Left cardiac atrium (tissue), 4 donors: ENCODE data around the gene DDX10. TPM values are rescaled to one million over a fixed set of nuclear protein-coding genes. Genes with fewer than 3 reads are reported as not detected.
A peak's percentile ranks its signal among the peaks of the same experiment; 100 is the strongest.

Source experiments
- ATAC-seq, 2 donors: fragments of 200-7000 bp; cut with Tn5 transposase; one replicate each; pipeline ENCODE4 v1.9.1; 2020; ENCODE audit warnings: mild to moderate bottlenecking in 2 of 2, moderate library complexity in 2 of 2
- DNase-seq: peaks from one replicate; pipeline ENCODE4 v3.0.0-alpha.2; 2020
- intact Hi-C, 2 donors: fragments of 100-400 bp; cut with DNase I; formaldehyde crosslinking; loops; one replicate each; pipeline versions ENCODE4 v1.14.1 to v1.15.1; 2022 to 2023
- total RNA-seq, 2 donors: library from RNA; stranded (reverse); fragmentation: NEBNext Ultra II Directional; extraction: Animal tissue kit (Norgen Biotek cat#: 25700); gene quantifications; one replicate each; pipeline ENCODE4 v1.2.1, GENCODE V29; 2021
- donor health status: DM: no; HTN: yes; CAD: no.
- donor health status: DM: no; HTN: yes; CAD: no; lungs with severe emphysema.
- donor health status: DM: yes; HTN: yes; CAD: no.
- donor health status: Dilated cardiomyopathy.

Gene DDX10
- total RNA-seq, 2 donors from 2014 or later, result 13.5 to 19.8 TPM

GRCh38 chr11:108852701-108853100 is 187.8 kb downstream of the DDX10 start:
- DNase-seq (no peak), ATAC-seq (no peak)
- intact Hi-C loops, result no loop called here

- intact Hi-C loops, result no loop called here
- ATAC-seq, result no peak
Observed at GRCh38 chr11:108853151-108853550, 188.3 kb downstream of the DDX10 start.

DNA sequence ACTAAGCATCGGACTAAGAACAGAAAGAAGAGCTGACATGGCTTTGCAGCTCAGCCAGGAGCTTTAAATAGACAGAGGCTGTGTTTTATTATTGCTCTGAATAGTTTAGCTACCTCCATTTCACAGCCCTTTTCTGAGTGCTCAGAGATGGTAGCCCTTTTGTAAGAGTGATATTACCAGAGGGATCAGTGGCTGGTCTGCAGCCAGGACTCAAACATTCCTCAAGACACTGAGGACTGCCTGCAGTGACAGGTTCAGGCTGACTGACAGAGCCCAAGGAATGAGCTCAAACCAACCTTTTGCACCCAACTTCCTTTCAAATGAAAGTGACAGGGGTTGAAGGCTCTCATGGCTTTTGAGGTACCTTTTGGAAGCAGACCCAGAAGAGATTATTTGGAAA is 189.0 kb downstream of the DDX10 start:
- DNase-seq, result no peak
- intact Hi-C loops, result no loop called here
- peak; percentile 54 to 55 for ATAC-seq

More at GRCh38 chr11:108853151-108853550, 188.3 kb downstream of the DDX10 start:
- no peak for DNase-seq

DNA sequence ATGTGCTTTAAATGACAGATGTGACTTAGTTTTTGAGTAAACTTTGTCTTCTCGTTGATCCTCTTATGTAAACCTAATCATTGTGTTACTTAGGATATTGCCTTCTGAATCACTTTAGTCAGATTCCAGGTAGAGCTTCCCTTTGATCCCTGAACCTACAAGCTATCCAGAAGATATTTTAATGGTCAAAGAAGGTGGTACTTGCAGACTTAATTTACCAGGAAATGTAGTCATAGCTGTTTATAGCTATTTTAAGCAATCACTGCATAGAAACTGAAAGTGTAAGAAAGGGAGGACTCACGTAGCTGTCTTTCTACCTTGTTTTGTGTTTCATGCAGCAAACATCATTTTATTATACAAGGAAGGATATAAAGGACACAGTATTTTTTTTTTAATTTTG is 189.5 kb downstream of the DDX10 start:
- intact Hi-C loops, result no loop called here
- DNase-seq, result no peak
- ATAC-seq, result peak in 1 of 2 donors; percentile 49

GRCh38 chr11:108857382-108857781 is 192.5 kb downstream of the DDX10 start:
- DNase-seq (peak; percentile 48), ATAC-seq (peak; percentile 83 to 88)
- intact Hi-C loops, result no loop called here

GRCh38 chr11:108858622-108859021 is 193.8 kb downstream of the DDX10 start:
- no peak for DNase-seq
- no peak for ATAC-seq
- intact Hi-C loops, result no loop called here

DNA sequence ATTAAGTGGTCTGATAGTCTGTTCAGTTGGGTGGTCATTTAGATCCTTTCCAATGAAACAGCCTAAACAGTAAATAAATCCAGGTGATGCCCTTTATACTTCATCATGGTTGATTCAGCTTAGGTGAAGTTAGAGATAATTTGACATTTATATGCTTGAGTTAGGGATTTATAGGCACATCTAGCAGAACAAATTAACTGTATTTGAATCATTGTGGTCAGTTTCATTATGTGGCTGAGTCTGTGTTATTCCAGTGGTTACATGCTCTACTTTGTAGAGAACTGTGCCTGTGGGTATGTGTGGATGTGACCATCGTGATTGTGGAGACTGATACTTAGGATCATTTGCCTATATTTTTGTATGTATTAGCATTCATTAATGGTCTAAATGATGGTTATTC is 194.6 kb downstream of the DDX10 start:
- intact Hi-C loops, result no loop called here
- DNase-seq, result no peak
- ATAC-seq, result no peak

DNA sequence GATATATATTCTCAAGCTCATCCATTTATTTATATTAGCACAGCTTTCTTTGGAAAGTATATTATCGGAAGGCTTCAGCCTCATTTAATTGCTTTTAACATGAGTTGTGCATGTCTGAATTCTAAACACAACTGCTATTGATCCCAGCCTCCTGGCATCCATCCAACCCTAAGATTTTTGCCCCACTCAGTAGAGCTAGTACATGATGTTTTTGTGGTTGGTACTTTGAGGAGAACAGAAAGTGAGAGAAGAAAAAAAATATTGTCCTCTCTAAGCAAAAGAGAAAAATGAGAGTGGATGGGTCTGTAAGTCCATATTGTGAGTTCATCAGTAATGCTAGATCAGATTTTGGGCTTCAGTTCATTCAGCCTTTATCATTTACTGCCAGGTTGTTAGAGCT is 198.7 kb downstream of the DDX10 start:
- DNase-seq, result no peak
- no peak for ATAC-seq
- intact Hi-C loops, result no loop called here

DNA sequence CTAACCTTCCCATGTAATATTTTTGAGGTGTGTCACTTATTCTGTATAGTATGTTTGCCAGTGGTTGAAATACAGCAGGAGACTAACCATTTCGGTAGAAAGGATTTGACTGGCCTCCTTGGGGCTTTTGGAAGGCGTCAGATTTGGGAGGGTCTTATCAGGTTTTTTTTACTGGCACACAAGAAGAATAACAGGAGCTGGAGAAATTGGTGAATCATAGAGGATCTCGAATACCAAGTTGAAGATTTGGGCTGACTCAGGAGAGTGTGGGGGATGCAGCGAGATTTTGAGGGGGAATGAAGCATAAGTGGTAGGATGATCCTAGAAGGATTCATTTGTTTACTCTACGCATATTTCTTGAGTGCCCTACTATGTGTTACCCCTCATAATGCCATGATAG is 200.5 kb downstream of the DDX10 start:
- intact Hi-C loops, result no loop called here
- DNase-seq (no peak), ATAC-seq (no peak)

GRCh38 chr11:108866781-108867180 is 201.9 kb downstream of the DDX10 start:
- no peak for ATAC-seq
- DNase-seq, result no peak
- intact Hi-C loops, result no loop called here

DNA sequence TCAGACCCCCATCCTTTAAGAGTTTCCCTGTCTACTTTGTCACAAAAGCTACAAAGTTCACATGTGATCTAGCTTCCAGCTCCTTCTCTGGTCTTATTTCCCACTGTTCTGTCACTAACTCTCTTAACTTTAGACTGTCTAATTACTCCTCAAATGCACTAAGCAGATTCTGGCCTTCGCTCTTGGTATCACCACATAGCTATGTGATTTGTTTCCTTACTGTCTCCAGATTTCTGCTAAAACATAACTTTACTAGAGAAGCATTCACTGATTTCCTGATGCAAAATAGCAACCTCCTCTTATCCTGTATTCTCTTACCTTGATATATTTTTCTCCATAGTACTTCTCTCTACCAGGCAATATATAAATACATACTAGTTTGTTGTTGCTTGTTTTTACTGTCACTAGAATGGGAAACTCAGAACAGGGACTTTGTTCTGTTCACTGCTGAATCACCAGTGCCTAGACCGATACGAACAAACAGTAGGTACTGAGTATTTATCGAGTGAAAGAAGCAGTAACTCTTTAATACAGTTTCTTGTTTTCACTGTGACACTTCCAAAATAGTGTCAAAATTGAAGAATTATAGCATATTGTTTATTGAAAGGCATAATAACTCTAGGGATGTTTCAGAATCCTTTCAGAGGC is 205.6 kb downstream of the DDX10 start:
- peak in 1 of 2 donors; percentile 74 for ATAC-seq
- intact Hi-C loops, result loop anchor here in 1 of 2 donors (10.0 kb wide), 1 partner anchor 176 kb away; no protein-coding TSS in a partner anchor
- DNase-seq, result no peak

GRCh38 chr11:108871152-108871551 is 206.3 kb downstream of the DDX10 start:
- DNase-seq (peak; percentile 29), ATAC-seq (peak; percentile 34 to 47)
- intact Hi-C loops, result loop anchor here in 1 of 2 donors (10.0 kb wide), 1 partner anchor 176 kb away; no protein-coding TSS in a partner anchor

DNA sequence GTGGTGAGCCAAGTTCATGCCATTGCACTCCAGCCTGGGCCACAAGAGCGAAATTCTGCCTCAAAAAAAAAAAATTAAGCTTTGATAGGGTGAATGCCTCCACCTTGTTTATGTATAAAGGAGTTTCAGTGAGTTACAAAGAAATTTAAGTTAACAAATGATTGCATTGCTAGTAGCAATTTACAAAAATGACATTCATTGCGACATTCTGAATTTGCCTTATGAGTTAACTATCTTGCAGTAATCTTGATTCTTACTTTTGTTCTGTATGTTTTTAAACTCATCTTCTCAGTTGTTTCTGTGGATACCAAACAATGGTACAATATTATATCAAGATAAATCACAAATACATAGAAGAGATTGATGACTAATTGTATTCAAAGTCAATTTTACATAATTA is 207.0 kb downstream of the DDX10 start:
- ATAC-seq, result no peak
- intact Hi-C loops, result loop anchor here in 1 of 2 donors (10.0 kb wide), 1 partner anchor 177 kb away; no protein-coding TSS in a partner anchor
- DNase-seq, result no peak

- intact Hi-C loops, result loop anchor here in 1 of 2 donors (10.0 kb wide), 1 partner anchor 178 kb away; no protein-coding TSS in a partner anchor
- no peak for ATAC-seq
Observed at GRCh38 chr11:108872781-108873291, 208.0 kb downstream of the DDX10 start.

DNA sequence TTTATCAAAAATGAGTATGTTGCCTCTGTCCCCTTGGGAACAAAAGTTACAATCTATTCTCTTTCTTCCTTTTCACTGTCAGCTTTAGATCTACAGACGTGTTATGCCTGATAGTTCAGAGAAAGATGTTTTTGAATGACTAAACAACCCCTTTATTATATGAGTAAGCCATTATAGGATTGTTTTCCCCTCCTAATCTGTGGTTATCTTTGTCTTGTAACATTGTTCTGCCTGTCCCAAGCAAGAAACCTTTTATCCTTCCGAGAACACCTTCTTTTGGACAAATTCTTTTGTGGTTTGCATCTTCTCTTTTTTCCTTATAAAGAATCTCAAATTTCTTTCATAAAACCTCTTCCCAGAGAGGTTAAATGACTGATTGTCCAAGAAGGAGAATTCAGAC is 208.4 kb downstream of the DDX10 start:
- intact Hi-C loops, result loop anchor here in 1 of 2 donors (10.0 kb wide), 1 partner anchor 179 kb away; no protein-coding TSS in a partner anchor
- no peak for DNase-seq
- ATAC-seq, result no peak

More at GRCh38 chr11:108872781-108873291, 208.0 kb downstream of the DDX10 start:
- DNase-seq, result no peak

- intact Hi-C loops, result loop anchor here in 1 of 2 donors (10.0 kb wide), 1 partner anchor 179 kb away; no protein-coding TSS in a partner anchor
- ATAC-seq (no peak), DNase-seq (no peak)
Observed at GRCh38 chr11:108873941-108874340, 209.1 kb downstream of the DDX10 start.

DNA sequence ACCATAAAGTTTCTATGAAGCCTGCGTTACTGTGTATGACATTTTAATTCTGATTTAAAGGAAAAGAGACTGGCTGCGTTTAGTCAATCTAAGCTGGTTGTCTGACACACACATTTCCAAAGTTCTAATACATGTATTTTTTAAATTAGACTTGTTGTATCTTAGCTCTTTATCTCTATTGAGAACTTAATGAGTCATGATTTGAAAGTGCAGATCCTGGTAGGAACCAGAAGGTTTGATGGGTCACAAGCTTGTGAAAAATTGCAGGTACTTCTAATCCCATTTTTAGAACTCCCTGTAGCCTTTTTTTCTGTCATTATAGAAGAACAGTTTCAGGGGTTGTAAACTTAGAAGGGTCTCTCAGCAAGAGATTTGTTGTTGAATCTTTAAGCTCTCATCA is 210.3 kb downstream of the DDX10 start:
- ATAC-seq (no peak), DNase-seq (no peak)
- intact Hi-C loops, result loop anchor here in 1 of 2 donors (10.0 kb wide), 1 partner anchor 180 kb away; no protein-coding TSS in a partner anchor

DNA sequence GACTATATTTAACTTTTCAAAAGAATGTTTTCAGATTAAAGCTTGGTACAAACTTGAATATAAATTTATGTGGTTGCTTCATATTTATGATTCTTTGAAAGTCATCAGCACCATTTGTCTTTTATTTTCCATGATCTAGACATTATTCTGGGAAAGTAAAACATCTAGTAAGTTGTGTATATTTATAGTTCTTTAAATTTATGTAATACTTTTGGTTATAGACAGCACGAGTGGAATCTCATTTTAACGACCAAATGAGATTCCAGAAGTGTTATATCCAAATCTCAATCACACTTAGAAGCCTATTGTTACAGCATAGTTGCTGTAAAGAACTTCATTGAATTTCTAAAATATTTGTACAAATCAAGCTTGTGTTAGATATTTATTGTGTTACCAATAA is 212.3 kb downstream of the DDX10 start:
- DNase-seq (no peak), ATAC-seq (no peak)
- intact Hi-C loops, result loop anchor here in 1 of 2 donors (10.0 kb wide), 1 partner anchor 182 kb away; no protein-coding TSS in a partner anchor

GRCh38 chr11:108880510-108880909 is 215.6 kb downstream of the DDX10 start:
- ATAC-seq (no peak), DNase-seq (no peak)
- intact Hi-C loops, result no loop called here

DNA sequence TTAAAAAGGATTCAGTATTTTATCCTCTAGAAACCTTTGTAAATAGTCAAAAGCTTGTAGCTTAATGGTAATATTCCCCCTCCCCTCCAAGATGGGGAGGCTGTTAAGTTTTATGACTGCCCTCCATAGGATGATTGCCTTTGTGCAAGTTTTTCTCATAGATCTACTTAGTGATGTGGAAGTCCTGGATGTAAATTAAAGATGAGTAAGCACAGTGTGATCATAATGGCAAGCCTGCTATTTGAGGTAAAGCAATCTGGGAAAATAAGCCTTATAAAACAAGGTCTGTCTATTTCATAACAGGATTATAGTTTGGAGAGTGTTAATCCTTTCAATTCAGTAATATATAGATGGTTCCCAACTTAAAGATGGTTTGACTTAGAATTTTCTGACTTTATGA is 216.3 kb downstream of the DDX10 start:
- DNase-seq (no peak), ATAC-seq (no peak)
- intact Hi-C loops, result no loop called here
